ENCODE data around the gene ESRRA. TPM values are rescaled to one million over a fixed set of nuclear protein-coding genes. Genes with fewer than 3 reads are reported as not detected.

Gene ESRRA
- total RNA-seq, 4 donors from 2014 or later: 192 to 471 (median 260) TPM

GRCh38 chr11:64352995-64353714, 47.8 kb downstream of the ESRRA start:
- H3K4me3 ChIP-seq: no peak overlapping the region
- DNase-seq (no peak), ATAC-seq (no peak)
- no peaks in the 10 kb centered on the region for H3K9me3 ChIP-seq
- intact Hi-C loops (cut with DNase I; ENCODE audit: low total_unique reads) (no loop called here), in situ Hi-C loops (cut with MboI; ENCODE audit: low sequenced_read_pairs in 4 of 4) (no loop called here)
- no peaks in the 10 kb centered on the region for H3K36me3 ChIP-seq
- peaks cover 0 to 10% of the 10 kb centered on the region in 2 donors for H3K4me1 ChIP-seq
- no peak overlapping the region for H3K27ac ChIP-seq
- H3K27me3 ChIP-seq: peaks cover 0 to 7% (median 5%) of the 10 kb centered on the region in 3 donors
- TF ChIP-seq POLR2A (IDR thresholded peaks at IDR 0.05) (no peak), CTCF (IDR thresholded peaks at IDR 0.05 in 4 of 5, conservative IDR thresholded peaks at IDR 0.05 in 1 of 5) (no peak)

GRCh38 chr11:64353715-64354506, 48.6 kb downstream of the ESRRA start:
- no peak overlapping the region for H3K27ac ChIP-seq
- ATAC-seq (no peak), DNase-seq (no peak)
- TF ChIP-seq CTCF (IDR thresholded peaks at IDR 0.05 in 4 of 5, conservative IDR thresholded peaks at IDR 0.05 in 1 of 5): no peak
- TF ChIP-seq POLR2A (IDR thresholded peaks at IDR 0.05): no peak
- in situ Hi-C loops (cut with MboI; ENCODE audit: low sequenced_read_pairs in 4 of 4) (no loop called here), intact Hi-C loops (cut with DNase I; ENCODE audit: low total_unique reads) (no loop called here)
- H3K27me3 ChIP-seq: peaks cover 0 to 7% (median 5%) of the 10 kb centered on the region in 3 donors
- no peak overlapping the region for H3K4me3 ChIP-seq
- H3K36me3 ChIP-seq: no peaks in the 10 kb centered on the region
- no peaks in the 10 kb centered on the region for H3K9me3 ChIP-seq
- H3K4me1 ChIP-seq: peaks cover 5 to 15% of the 10 kb centered on the region in 2 donors

DNA sequence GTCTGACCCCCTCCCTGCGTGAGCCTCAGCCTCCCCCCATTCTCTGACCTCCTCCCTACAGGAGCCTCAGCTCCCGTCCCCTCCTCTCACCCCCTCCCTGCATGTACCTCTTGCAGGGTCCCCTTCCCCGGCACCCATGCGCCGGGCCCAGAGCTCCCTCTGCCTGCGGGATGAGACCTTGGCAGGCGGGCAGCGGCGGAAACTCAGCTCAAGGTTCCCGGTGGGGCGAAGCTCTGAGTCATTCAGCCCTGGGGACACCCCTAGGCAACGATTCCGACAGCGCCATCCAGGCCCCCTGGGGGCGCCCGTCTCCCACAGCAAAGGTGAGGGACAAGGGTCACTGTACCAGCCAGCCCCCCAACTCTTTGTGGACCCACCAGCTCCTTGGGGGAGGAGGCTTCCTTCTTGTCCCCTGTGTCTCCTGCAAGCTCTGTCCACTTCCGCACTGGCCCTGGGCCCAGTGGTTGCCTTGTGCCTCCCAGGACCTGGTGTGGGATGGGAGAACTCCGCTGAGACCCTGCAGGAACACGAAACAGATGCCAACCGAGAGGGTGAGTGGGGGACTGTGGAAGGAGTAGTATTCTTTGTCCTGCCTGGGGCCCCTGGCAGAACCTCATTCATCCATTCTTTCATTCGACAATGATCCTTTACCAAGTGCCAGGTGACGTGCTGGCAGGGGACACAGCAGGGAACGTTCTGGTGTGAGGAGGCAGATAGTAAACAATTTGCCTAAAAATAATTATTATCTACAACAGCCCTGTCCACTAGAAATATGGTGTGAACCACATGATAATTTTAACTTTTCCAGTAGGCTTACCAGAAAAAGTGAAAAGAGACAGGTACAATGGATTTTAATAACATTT, 50.0 kb downstream of the ESRRA start:
- in situ Hi-C loops (cut with MboI; ENCODE audit: low sequenced_read_pairs in 4 of 4): no loop called here
- Histone ChIP-seq H3K4me1 (peaks cover 5 to 26% of the 10 kb centered on the region in 2 donors), H3K4me3 (peak overlapping the region; percentile 18 to 53 (median 46)), H3K27me3 (peaks cover 0 to 7% (median 5%) of the 10 kb centered on the region in 3 donors), H3K36me3 (peaks cover 0 to 2% of the 10 kb centered on the region in 2 donors), H3K27ac (peak overlapping the region; percentile 59 to 67 (median 62)), H3K9me3 (no peaks in the 10 kb centered on the region)
- intact Hi-C loops (cut with DNase I; ENCODE audit: low total_unique reads): loop anchor here (1.0 kb wide), 2 partner anchors 13 to 37 kb away; partner anchors contain the start of gene PRDX5
- peak; percentile 40 to 75 for DNase-seq
- peak; percentile 55 to 63 for ATAC-seq
- TF ChIP-seq POLR2A (IDR thresholded peaks at IDR 0.05): no peak
- TF ChIP-seq CTCF (IDR thresholded peaks at IDR 0.05 in 4 of 5, conservative IDR thresholded peaks at IDR 0.05 in 1 of 5): peak; percentile 59 to 78 (median 69)

- Histone ChIP-seq H3K27me3 (peaks cover 0 to 7% (median 5%) of the 10 kb centered on the region in 3 donors), H3K27ac (no peak overlapping the region), H3K9me3 (no peaks in the 10 kb centered on the region), H3K4me1 (peaks cover 5 to 26% of the 10 kb centered on the region in 2 donors), H3K36me3 (peaks cover 0 to 16% of the 10 kb centered on the region in 2 donors), H3K4me3 (no peak overlapping the region)
- intact Hi-C loops (cut with DNase I; ENCODE audit: low total_unique reads) (no loop called here), in situ Hi-C loops (cut with MboI; ENCODE audit: low sequenced_read_pairs in 4 of 4) (no loop called here)
- no peak for ATAC-seq
- DNase-seq: no peak
- TF ChIP-seq CTCF (IDR thresholded peaks at IDR 0.05 in 4 of 5, conservative IDR thresholded peaks at IDR 0.05 in 1 of 5): no peak
- no peak for TF ChIP-seq POLR2A (IDR thresholded peaks at IDR 0.05)
These were observed 51.4 kb downstream of the ESRRA start for GRCh38 chr11:64356498-64357411.

Data from gastrocnemius medialis (tissue), 4 donors.